GM13976 (cell line): Measurements from ENCODE around the gene C3orf62.

Experiments
- DNase-seq: peaks from one replicate; pipeline ENCODE4 v3.0.0; 2012; ENCODE audit warnings: low spot score
- in situ Hi-C: fragments of 300-500 bp; cut with MboI; formaldehyde crosslinking; loops from one replicate; pipeline ENCODE4 v1.12.0; 2022; ENCODE audit warnings: low sequenced_read_pairs, mixed read lengths, inconsistent platforms; ENCODE audit not compliant: unreplicated experiment
- TF ChIP-seq, protein P1 (sequence below): IDR thresholded peaks from 2 replicates; pipeline ENCODE4 v1.5.1; 2012; ENCODE audit warnings: borderline replicate concordance, mild to moderate bottlenecking; ENCODE audit not compliant: insufficient read depth; ENCODE audit errors: extremely low read depth, missing control alignments, control extremely low read depth

Gene C3orf62

DNA sequence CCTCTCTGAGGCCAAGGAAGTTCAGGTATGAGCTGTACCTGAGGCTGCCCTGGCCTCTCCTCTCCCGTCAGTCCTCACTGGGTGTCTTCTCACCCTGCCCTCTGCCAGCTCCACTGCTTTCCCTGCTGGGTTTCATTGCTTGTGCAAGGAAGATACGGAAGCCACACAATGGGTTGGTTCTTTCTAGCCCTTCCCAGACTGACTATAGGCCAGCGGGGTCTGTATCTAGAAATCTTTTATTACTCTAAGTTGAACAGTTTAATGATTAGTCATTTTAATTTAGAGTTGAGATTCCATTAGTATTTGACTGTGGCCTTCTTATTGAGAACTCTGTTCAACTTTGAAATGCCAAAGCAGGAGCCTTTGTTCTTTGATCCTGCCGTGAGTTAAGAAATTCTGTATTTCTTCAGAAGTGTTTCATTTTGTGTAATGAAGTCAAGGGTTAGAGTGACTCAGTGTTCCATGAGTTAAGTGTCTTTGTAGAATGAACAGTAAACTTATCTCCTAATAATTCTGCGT, 16.2 kb downstream of the C3orf62 start:
- TF ChIP-seq, protein P1, sequence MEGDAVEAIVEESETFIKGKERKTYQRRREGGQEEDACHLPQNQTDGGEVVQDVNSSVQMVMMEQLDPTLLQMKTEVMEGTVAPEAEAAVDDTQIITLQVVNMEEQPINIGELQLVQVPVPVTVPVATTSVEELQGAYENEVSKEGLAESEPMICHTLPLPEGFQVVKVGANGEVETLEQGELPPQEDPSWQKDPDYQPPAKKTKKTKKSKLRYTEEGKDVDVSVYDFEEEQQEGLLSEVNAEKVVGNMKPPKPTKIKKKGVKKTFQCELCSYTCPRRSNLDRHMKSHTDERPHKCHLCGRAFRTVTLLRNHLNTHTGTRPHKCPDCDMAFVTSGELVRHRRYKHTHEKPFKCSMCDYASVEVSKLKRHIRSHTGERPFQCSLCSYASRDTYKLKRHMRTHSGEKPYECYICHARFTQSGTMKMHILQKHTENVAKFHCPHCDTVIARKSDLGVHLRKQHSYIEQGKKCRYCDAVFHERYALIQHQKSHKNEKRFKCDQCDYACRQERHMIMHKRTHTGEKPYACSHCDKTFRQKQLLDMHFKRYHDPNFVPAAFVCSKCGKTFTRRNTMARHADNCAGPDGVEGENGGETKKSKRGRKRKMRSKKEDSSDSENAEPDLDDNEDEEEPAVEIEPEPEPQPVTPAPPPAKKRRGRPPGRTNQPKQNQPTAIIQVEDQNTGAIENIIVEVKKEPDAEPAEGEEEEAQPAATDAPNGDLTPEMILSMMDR = no peak
- in situ Hi-C loops = no loop called here
- DNase-seq = no peak

DNA sequence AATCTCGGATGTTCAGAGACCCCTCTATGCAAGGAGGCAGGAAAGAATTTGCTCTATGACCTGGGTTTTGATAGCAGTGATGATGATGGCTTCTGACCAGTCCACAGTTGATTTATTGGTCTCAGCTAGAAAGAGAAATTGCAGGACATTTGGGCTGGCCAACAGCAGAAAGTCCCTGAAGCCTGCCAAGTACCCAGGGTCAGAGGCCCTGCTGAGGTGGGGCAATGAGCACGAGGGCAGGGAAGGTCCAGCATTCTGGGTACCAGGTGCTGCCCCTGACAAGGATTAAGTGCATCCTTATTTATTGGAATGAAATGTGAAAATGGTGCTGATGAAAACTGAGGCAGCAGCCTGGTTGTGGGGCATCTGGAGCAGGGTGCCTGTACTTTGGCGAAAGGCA, 19.8 kb downstream of the C3orf62 start:
- in situ Hi-C loops = no loop called here
- DNase-seq = no peak
- TF ChIP-seq, protein P1 = no peak

DNA sequence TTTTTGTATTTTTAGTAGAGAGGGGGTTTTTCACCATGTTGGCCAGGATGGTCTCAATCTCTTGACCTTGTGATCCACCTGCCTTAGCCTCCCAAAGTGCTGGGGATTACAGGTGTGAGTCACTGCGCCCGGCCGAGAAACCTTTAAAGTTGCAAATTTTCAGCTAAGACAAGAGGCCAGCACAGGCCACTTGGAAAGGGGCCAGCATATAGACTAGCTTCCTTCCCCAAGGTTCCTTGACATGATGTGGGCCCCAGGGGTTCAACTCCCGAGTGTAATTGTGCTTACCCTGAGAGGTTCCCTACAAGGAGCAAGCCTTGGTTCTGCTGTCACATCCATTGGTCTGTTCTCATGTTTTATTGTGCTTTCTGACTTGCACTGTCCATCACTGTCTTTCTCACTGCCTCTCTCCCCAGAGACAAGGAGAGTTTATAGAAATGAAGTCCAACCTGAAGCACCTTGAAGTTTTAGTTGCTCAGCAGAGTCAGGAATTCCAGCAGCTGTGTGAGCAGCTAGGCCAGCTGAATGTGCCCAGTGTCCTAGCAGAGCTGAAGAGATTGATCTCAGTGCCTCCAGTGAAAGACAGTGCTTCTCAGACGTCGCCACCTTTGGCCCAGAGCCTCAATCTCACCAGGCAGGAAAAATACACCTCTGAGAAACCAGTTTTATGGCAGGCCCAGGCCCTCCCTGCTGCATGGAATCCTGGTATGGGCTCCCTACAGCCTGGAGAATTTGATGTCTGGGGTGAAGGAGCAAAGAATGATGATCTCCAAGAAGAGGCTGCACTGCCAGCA, 21.1 kb downstream of the C3orf62 start:
- in situ Hi-C loops = no loop called here
- TF ChIP-seq, protein P1 = no peak
- no peak for DNase-seq

DNA sequence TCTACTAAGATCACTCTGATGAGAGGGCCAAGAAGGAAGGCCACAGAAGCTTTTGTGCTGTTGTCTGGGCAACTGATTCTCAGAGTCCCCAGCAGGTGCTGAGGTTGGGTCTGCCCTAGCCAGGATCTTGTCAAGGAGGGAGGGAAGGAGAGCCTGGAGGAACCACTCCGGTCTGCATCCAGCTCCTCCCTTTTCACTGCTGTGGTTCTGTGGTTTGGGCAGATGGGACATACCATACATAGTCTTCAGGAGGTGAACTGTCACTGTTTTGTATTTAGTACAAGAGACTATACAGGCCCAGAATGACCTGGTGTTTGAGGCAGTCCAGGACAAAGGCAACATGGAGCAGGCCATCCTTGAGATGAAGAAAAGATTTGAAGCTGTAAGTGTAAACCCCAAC, 21.9 kb downstream of the C3orf62 start:
- TF ChIP-seq, protein P1 = no peak
- no peak for DNase-seq

DNA sequence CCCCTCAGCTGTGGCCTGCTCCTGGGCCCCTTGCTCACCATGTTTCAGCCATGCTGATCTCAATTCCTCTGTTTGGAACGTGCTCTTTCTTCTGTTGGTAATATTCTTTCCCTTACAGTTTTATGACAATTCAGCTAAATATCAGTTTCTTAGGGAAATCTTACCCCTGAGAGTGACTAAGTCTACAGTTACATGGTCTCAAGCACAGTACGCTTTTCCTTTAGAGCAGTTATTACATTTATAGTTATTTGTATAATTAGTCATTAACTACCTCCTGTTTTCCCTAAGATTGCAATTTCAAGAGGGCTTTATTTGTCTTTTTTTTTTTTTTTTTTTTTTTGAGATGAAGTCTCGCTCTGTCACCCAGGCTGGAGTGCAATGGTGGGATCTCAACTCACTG, 23.5 kb downstream of the C3orf62 start:
- TF ChIP-seq, protein P1 = no peak
- in situ Hi-C loops = no loop called here
- no peak for DNase-seq

More for the DNA sequence above, 21.9 kb downstream of the C3orf62 start:
- in situ Hi-C loops = no loop called here

DNA sequence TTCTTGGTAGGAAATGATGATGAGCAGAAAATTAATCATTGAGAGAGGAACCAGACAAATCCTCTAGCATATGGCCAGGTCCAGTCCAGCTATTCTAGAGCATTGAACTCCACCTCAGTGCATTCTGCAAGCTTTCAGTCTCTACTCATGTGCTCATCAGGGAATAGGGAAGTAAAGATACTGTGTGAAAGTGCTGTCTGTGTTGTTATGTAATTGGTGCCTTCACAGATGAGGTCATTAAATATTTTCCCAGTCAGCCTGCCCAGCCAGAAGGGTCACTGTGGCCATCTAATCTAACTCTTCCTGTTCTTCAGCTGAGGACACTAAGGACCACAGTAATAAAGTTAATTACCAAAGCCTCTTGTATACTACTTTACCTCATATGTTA, 28.2 kb downstream of the C3orf62 start:
- peak; percentile 57 for DNase-seq
- TF ChIP-seq, protein P1 = no peak
- in situ Hi-C loops = no loop called here
